Measurements from ENCODE around the gene CD2. TPM values are rescaled to one million over a fixed set of nuclear protein-coding genes. Genes with fewer than 3 reads are reported as not detected.

Gene CD2
- total RNA-seq, 1 experiment from 2014 or later, result 0.10 TPM

GRCh38 chr1:116713474-116713873, 40.8 kb upstream of the CD2 start:
- TF ChIP-seq REST (IDR thresholded peaks at IDR 0.05; ENCODE audit: insufficient read depth in 1 of 2, low read depth in 2 of 2, low read length in 1 of 2), result no peak
- TF ChIP-seq TCF7L2 (IDR thresholded peaks at IDR 0.05; ENCODE audit: low read depth, low read length), result no peak
- TF ChIP-seq POLR2AphosphoS5 (IDR thresholded peaks at IDR 0.05; ENCODE audit: low read depth, low read length), result no peak
- TF ChIP-seq CTCF (IDR thresholded peaks at IDR 0.05), result no peak
- TF ChIP-seq SIN3A (IDR thresholded peaks at IDR 0.05; ENCODE audit: borderline replicate concordance, insufficient read depth, low read depth, low read length), result no peak
- in situ Hi-C loops (cut with HindIII; ENCODE audit: low pct_unique_long_range_greater_than_20kb, low sequenced_read_pairs) (no loop called here), intact Hi-C loops (cut with micrococcal nuclease; ENCODE audit: unreplicated experiment) (no loop called here)
- ChIA-PET CTCF (no interaction called here), POLR2A (no interaction called here)
- Histone ChIP-seq H3K27me3 (ENCODE audit: control insufficient read depth, insufficient read depth, low read length) (no peaks in the 10 kb centered on the region), H3K36me3 (ENCODE audit: control insufficient read depth, insufficient read depth, low read length) (no peaks in the 10 kb centered on the region), H3K9me3 (ENCODE audit: control insufficient read depth, insufficient read depth, low read depth, low read length) (no peaks in the 10 kb centered on the region), H3K4me3 (ENCODE audit: low read depth in 2 of 2, low read length in 2 of 2) (no peak overlapping the region), H3K4me1 (ENCODE audit: control insufficient read depth, insufficient read depth, low read length) (no peaks in the 10 kb centered on the region), H3K27ac (ENCODE audit: low read length) (no peak overlapping the region)
- BruUV-seq (replicated peaks), result no TSS peak
- DNase-seq (ENCODE audit: low read depth, low spot score) (no peak), ATAC-seq (no peak)

GRCh38 chr1:116716391-116716790, 37.8 kb upstream of the CD2 start:
- Histone ChIP-seq H3K27me3 (ENCODE audit: control insufficient read depth, insufficient read depth, low read length) (no peaks in the 10 kb centered on the region), H3K4me3 (ENCODE audit: low read depth in 2 of 2, low read length in 2 of 2) (no peak overlapping the region), H3K36me3 (ENCODE audit: control insufficient read depth, insufficient read depth, low read length) (no peaks in the 10 kb centered on the region), H3K27ac (ENCODE audit: low read length) (no peak overlapping the region), H3K9me3 (ENCODE audit: control insufficient read depth, insufficient read depth, low read depth, low read length) (no peaks in the 10 kb centered on the region), H3K4me1 (ENCODE audit: control insufficient read depth, insufficient read depth, low read length) (no peaks in the 10 kb centered on the region)
- intact Hi-C loops (cut with micrococcal nuclease; ENCODE audit: unreplicated experiment), result no loop called here
- BruUV-seq (replicated peaks), result no TSS peak
- POLR2A ChIA-PET, result no interaction called here
- CTCF ChIA-PET, result no interaction called here
- in situ Hi-C loops (cut with HindIII; ENCODE audit: low pct_unique_long_range_greater_than_20kb, low sequenced_read_pairs), result no loop called here
- no peak for DNase-seq (ENCODE audit: low read depth, low spot score)
- TF ChIP-seq POLR2AphosphoS5 (IDR thresholded peaks at IDR 0.05; ENCODE audit: low read depth, low read length), result no peak
- TF ChIP-seq REST (IDR thresholded peaks at IDR 0.05; ENCODE audit: insufficient read depth in 1 of 2, low read depth in 2 of 2, low read length in 1 of 2), result no peak
- no peak for ATAC-seq

All from Panc1 (cell line).